HG03439 (cell line): ENCODE measurements around the gene TNS3.

ENCODE experiments used
- ATAC-seq: cut with Tn5 transposase; IDR thresholded peaks from one replicate; pipeline ENCODE4 v1.9.1; 2021; ENCODE audit warnings: mild to moderate bottlenecking, moderate library complexity; ENCODE audit not compliant: unreplicated experiment

TNS3 gene

DNA sequence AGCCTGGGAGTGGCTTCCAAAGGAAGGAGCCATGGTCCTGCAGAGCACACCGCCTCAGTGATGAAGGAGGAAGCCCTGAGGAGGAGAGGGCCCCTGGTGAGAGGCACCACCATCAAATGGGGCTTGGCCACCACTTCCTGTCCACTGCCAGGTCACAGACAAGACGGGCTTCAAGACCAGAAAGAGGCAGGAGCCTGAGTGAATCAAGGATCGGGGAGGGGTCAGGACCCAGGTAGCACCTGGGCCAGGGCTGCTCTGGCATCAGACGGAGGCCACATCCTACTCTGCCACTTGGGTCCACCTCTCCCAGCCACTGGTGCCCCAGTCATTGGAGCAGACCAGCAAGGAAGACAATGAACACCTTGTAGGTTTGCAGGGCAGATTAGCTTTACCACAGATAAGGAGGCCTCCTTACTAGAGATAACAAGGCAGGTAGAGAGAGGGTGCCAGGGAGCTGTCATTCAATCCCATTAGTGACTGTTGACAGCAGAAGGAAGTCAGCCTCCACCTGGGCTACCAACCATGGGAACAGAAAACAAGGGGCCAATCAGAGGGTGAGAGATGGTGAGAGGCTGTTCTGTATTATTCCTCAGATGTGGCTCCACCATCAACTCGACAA, 143.4 kb downstream of the TNS3 start:
- ATAC-seq: no peak

DNA sequence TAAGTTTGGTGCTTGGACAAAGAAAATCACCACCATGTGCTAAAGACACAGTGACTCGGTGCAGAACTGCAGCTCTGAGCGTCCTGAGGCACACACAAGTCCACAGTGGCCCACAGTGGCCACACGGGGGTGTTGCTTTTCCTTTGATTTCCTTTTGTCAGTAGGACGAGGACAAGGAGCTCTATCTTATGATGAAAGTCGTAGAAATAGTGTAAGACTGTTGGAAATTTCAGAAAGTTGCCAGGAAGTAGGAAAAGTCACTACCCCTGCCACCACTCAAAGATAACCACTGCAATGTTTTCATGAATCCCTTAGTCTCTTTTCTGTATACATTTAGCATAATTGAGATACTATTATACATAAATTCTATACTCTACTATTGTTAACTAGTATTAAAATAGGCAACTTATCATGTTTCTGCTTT, 146.0 kb downstream of the TNS3 start:
- ATAC-seq: no peak

GRCh38 chr7:47433564-47433895, 148.4 kb downstream of the TNS3 start:
- no peak for ATAC-seq

DNA sequence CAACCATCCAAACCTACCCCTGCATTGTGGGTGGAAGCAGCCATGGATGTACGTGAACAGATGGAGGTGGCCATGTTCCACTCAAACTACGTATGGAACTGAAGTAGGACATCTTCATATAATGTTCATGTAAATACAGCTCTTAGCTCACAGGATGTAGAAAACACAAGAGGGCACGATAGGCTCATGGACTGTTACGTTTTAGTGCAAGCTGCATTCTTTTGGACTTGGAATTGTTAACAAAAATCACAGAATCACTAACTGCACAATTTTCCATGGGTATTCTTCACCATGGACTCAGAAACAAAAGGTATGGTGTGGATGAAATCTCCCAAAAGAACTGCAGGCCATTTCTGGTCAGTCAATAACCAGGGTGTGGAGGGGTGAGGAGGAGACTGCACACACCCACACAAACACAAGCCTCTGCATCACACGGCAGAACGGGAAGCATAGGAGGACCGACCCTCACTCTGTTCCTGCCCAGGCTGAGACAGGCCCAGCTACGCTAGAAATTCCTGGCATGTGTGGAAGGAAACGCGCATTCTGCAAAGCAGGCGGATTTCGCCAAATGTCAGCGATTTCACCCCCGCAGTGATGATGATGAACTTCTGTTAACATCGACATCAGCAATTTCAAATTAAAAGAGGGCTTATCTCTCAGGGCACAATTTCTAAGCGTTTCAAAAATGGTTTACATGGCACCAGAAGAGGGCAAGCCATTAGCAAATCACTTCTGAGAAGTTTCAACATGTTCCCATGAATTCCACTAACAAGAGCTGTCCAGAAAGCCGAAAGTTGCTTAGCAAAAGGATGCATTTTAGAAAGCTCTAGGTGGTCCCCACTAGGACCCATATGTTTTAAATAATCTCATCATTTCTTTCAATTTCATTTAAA, 149.0 kb downstream of the TNS3 start:
- ATAC-seq: no peak

- ATAC-seq: no peak
Observed at GRCh38 chr7:47430422-47430821, 151.5 kb downstream of the TNS3 start.

DNA sequence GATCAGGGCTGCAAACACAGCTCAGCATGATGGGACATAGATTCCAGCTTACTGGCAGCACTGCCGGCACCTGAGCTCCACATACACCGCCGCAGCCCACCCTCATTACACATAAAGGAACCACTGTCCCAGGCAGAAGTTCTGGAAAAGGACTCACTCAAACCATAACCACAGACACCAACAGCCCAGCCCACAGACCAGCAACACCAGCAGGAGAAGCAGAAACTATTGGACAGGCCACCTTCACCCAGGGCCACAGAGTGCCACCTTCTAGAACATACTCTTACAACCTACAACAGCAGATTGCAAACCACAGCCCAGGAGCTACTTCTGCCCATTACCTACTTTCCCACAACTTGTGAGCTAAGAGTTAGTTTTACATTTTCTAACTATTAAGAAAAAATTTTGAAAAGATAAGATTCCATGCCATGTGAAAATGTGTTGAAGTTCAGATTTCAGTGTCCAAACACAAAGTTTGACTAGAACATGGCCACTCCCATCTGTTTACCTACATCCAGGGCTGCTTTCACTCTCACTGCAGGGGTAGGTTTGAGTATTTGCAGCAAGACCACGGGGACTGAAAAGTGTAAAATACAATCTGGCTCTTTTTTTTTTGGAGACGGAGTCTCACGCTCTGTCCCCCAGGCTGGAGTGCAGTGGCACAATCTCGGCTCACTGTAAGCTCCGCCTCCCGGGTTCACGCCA, 153.0 kb downstream of the TNS3 start:
- no peak for ATAC-seq

- ATAC-seq: no peak
Observed at GRCh38 chr7:47428052-47428767, 153.7 kb downstream of the TNS3 start.

DNA sequence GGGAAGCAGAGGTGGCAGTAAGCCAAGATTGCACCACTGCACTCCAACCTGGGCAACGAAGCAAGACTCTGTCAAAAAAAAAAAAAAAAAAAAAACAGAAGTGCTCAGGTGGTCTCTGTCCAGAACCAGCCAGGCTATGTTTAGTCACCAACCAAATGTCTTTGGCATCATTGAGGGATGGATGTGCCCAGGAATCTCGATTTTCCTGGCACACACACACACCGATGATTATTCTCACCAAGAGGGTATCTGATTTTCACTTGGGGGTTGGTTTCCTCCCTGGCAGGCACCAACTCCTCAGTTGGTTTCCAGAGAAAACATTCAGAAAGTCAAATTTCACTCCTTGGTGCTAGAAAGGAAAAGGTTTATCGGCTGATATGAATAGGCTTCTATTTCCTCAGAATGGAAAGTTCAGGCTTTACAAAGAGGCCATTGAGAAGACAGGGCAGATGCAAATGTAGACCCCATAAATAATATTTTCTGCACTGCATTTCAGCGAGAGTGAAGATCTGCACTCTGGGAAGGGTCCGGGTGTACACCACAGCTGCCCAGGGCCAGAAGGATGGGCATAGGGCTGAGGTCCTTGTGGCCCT, 154.8 kb downstream of the TNS3 start:
- no peak for ATAC-seq

- no peak for ATAC-seq
Observed at GRCh38 chr7:47424523-47424922, 157.4 kb downstream of the TNS3 start.

DNA sequence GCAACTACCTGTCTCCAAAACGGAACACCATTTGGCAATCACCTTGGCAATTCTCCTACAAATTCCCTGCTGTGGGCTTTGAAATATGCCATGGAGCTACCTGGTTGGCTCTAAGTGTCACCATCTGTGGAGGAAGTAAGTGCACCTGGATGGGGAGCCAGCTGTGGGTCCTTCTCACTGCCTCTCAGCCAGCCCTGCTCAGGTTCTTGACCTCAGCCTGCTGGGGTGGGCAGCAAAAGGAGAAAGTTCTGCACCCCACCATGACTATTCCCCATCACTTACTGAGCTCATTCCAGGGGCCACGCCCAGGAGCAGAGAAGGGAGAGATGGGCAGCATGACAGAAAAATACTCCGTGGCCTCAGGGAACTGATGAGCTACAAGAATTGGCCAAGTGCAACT, 158.7 kb downstream of the TNS3 start:
- ATAC-seq: no peak

DNA sequence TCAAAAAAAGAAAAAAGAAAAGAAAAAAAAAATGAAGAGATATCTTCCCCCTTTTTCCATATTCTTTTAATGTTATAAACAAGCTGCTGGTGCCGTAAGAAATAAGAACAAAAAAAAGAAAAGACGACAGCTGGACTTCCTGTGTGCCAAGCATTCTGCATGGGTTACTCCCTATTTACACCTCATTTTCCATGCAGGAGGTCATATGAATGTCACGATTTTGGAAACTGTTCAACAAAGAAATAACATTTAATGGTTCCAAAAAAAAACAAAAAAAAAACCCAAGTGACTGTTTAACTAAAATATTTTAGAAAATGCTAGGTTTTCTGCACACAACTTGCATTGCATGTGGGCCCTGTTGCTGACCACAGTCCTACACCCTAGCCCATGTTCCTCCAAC, 159.3 kb downstream of the TNS3 start:
- no peak for ATAC-seq

DNA sequence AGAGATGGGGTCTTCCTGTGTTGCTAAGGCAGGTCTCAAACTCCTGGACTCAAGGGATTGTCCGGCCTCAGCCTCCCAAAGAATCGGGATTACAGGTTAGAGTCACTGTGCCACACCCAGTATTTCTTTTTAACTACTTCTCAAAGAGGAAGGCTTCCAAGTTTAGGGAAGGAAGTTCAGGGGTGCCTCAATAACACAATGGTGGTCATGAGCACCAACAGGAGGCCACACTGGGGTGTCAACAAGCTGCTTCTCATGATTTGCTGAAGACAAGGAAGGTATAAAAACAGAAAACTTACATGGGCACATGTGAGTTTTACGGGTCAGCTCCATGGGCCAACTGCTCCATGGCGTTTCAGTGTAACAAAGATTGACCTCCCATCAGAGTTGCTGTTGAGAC, 160.5 kb downstream of the TNS3 start:
- ATAC-seq: no peak

- no peak for ATAC-seq
Observed at GRCh38 chr7:47420122-47420780, 161.7 kb downstream of the TNS3 start.

- ATAC-seq: no peak
Observed at GRCh38 chr7:47419471-47419870, 162.4 kb downstream of the TNS3 start.

DNA sequence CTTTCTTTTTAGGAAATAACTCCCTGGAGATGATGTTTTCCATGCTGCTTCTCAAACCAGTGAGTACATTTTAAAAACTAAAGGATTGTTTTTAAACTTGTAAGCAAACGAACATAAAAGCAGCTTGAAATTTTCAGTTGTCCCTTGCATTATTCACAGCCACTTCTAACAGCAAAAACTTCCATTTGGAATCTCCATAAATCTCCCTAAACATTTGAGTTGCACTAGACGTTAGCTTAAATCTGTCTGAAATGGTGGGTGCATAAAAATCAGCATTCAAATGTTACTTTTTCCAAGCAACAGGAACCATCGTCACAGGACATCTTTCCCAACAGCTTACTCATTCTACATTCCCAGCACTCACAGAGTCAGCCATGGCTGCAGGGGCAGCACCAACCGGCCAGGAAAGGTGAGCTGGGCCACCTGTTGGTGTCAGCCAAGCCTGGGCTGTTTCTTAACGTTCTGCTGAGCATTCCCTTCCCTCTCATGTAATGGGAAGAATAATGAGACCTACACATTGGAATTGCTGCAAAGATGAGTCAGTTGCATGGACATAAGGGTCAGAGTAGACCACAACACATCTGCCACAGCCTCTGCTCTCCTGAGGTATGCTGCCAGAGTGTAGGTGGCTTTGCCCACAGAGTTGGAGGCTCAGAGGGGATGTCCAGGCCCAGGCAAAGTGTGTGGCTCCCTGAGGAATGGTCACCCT, 163.2 kb downstream of the TNS3 start:
- no peak for ATAC-seq

DNA sequence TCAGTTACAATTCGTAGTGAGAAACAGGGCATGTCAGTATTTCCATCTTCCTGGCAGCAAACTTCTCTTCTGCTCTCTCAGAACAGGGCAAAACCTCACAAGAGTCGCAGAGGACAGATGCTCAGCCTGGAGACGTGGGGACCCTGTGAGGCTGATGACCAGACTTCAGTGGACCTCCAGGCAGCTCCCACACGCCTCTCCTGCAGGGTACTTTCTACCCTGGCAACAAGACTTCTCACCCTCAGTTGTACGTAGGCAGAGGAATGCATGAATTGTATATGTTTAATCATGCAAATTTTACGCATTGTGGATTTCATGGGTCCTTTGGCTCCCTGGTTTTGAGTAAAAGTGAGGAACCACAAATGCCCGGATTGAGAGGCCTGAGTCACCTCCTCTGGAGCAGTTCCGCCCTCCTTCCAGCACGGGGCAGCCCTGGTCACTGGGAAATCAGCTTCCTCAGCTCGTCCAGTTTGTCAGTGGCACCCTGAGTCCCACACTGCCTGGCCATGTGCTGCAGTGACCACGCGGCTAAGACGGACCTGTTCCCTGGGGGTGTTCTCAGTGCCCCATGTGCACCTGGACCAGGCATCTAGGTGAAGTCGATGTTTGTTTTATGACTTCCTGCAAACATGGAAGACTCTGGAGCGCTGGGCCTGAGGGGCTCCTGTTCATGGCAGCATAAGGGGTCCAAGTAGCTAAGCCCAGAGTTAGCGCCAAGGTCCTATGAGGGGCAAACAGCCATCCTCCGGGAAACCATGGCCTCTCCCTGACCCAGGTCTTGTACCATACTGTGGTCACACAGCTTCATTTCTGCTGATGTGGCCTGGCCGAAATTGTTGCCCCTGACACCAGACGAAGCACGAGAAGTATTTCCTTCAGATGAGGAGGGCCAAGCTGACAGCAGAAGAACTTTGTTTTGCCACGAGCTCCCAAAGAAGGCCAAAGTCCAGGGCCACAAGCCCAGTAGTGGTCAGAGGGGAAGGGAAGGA, 165.1 kb downstream of the TNS3 start:
- no peak for ATAC-seq

- no peak for ATAC-seq
Observed at GRCh38 chr7:47415318-47416212, 166.3 kb downstream of the TNS3 start.
